H1 (cell line): ENCODE results near the gene ZNF691. TPM values are rescaled to one million over a fixed set of nuclear protein-coding genes. Genes with fewer than 3 reads are reported as not detected.

Experiments used
- CTCF ChIA-PET: fragments of 300-600 bp; sonication (Branson Sonifier 250); formaldehyde crosslinking; loops from one replicate; lab custom pipeline; 2021; ENCODE audit not compliant: partially characterized antibody; lab: Charles Lee
- POLR2A ChIA-PET: fragments of 300-600 bp; sonication (Branson Sonifier 250); formaldehyde crosslinking; loops from one replicate; lab custom pipeline; 2021; ENCODE audit warnings: inconsistent platforms; ENCODE audit not compliant: partially characterized antibody; lab: Charles Lee
- DNase-seq, 2 experiments: peaks; one replicate each; pipeline versions ENCODE4 v3.0.0 to v3.0.0-alpha.2; 2010 to 2022; ENCODE audit warnings: low spot score in 2 of 2, low read depth in 1 of 2, mixed read lengths in 1 of 2
- FAIRE-seq: peaks from 2 replicates; lab custom pipeline; 2011; peaks lifted over from hg19 to GRCh38; lab: Jason Lieb, UNC
- H2AFZ ChIP-seq: 2 replicates; pipeline ENCODE4 v1.8.1; 2012; ENCODE audit warnings: low read length, inconsistent platforms
- H2AK5ac ChIP-seq: 2 replicates; pipeline ENCODE4 v1.6.1; 2013; ENCODE audit warnings: low read depth, low read length
- H2BK120ac ChIP-seq: replicated peaks from 2 replicates; pipeline ENCODE3; 2013; ENCODE audit warnings: low read depth, low read length, inconsistent platforms
- H2BK12ac ChIP-seq: 2 replicates; pipeline ENCODE4 v1.6.1; 2013; ENCODE audit warnings: low read depth, low read length
- H2BK15ac ChIP-seq: 2 replicates; pipeline ENCODE4 v1.6.1; 2013; ENCODE audit warnings: low read length
- H2BK20ac ChIP-seq: 2 replicates; pipeline ENCODE4 v1.6.1; 2013; ENCODE audit warnings: low read length
- H2BK5ac ChIP-seq: 2 replicates; pipeline ENCODE4 v1.6.1; 2013; ENCODE audit warnings: low read depth, low read length
- H3K14ac ChIP-seq: 2 replicates; pipeline ENCODE4 v1.6.1; 2013; ENCODE audit warnings: inconsistent platforms; ENCODE audit not compliant: insufficient read length
- H3K18ac ChIP-seq: 2 replicates; pipeline ENCODE4 v1.6.1; 2013; ENCODE audit warnings: low read length; ENCODE audit errors: extremely low read depth
- H3K23ac ChIP-seq: 2 replicates; pipeline ENCODE4 v1.6.1; 2013; ENCODE audit warnings: inconsistent platforms; ENCODE audit not compliant: insufficient read length
- H3K23me2 ChIP-seq: 2 replicates; pipeline ENCODE4 v1.6.1; 2013; ENCODE audit warnings: low read depth, low read length
- H3K27ac ChIP-seq: 2 replicates; pipeline ENCODE4 v1.6.1; 2011; ENCODE audit warnings: low read depth, low read length, inconsistent platforms
- H3K27me3 ChIP-seq, 4 experiments: replicated peaks in 1 of 4; 1 replicate in 1 of 4; 2 replicates in 3 of 4; pipeline versions ENCODE4 v1.6.1 to v1.8.1; 2011 to 2013; ENCODE audit warnings: low read length in 3 of 4, mild to moderate bottlenecking in 3 of 4, inconsistent platforms in 2 of 4, mixed read lengths in 2 of 4, moderate library complexity in 1 of 4; ENCODE audit not compliant: control insufficient read depth in 3 of 4, insufficient read depth in 3 of 4; ENCODE audit errors: extremely low read depth in 1 of 4
- H3K36me3 ChIP-seq, 4 experiments: 2 replicates each; pipeline versions ENCODE4 v1.6.1 to v1.8.1; 2011 to 2013; ENCODE audit warnings: mild to moderate bottlenecking in 4 of 4, low read length in 3 of 4, moderate library complexity in 2 of 4, control low read depth in 1 of 4, inconsistent platforms in 1 of 4; ENCODE audit not compliant: insufficient read depth in 4 of 4, control insufficient read depth in 2 of 4
- H3K4ac ChIP-seq: replicated peaks from 2 replicates; pipeline ENCODE3; 2013; ENCODE audit warnings: low read length, low read depth, mixed read lengths, inconsistent platforms; ENCODE audit not compliant: insufficient read length
- H3K4me1 ChIP-seq, 4 experiments: replicated peaks in 1 of 4; 1 replicate in 1 of 4; 2 replicates in 3 of 4; pipeline versions ENCODE4 v1.6.1 to v1.8.1; 2011 to 2013; ENCODE audit warnings: low read length in 3 of 4, inconsistent platforms in 2 of 4, mixed read lengths in 1 of 4; ENCODE audit not compliant: insufficient read depth in 4 of 4, control insufficient read depth in 3 of 4
- H3K4me2 ChIP-seq, 2 experiments: 2 replicates each; pipeline versions ENCODE4 v1.6.1 to v1.8.1; 2011 to 2013; ENCODE audit warnings: low read depth in 2 of 2, low read length in 2 of 2, control low read depth in 1 of 2, inconsistent platforms in 1 of 2, mild to moderate bottlenecking in 1 of 2; ENCODE audit not compliant: insufficient read depth in 1 of 2
- H3K4me3 ChIP-seq, 4 experiments: fragments of 200-600, 300-600 bp in 1 of 4; sonication (generic), shearing (Covaris generic), sonication (Bioruptor Twin) in 1 of 4; 2 replicates each; pipeline versions ENCODE4 v1.5.1 to v1.8.1; 2011 to 2016; ENCODE audit warnings: low read length in 4 of 4, low read depth in 3 of 4, control low read depth in 2 of 4, inconsistent platforms in 2 of 4, mild to moderate bottlenecking in 2 of 4, mixed read lengths in 1 of 4, moderate library complexity in 1 of 4; ENCODE audit not compliant: insufficient read depth in 2 of 4; ENCODE audit errors: extremely low read depth in 1 of 4
- H3K56ac ChIP-seq: replicated peaks from 2 replicates; pipeline ENCODE3; 2013; ENCODE audit warnings: low read depth, mild to moderate bottlenecking, mixed read lengths, low read length, inconsistent platforms; ENCODE audit not compliant: insufficient read length
- H3K79me1 ChIP-seq: 2 replicates; pipeline ENCODE4 v1.6.1; 2013; ENCODE audit warnings: low read depth, low read length, control low read depth
- H3K79me2 ChIP-seq, 2 experiments: 2 replicates each; pipeline versions ENCODE4 v1.6.1 to v1.8.1; 2012 to 2013; ENCODE audit warnings: low read length in 2 of 2, mild to moderate bottlenecking in 2 of 2, inconsistent platforms in 1 of 2; ENCODE audit not compliant: insufficient read depth in 2 of 2, control insufficient read depth in 1 of 2
- H3K9ac ChIP-seq, 4 experiments: replicated peaks in 1 of 4; 1 replicate in 1 of 4; 2 replicates in 3 of 4; pipeline versions ENCODE4 v1.6.1 to v1.8.1; 2011 to 2013; ENCODE audit warnings: low read depth in 3 of 4, low read length in 3 of 4, control low read depth in 2 of 4, mild to moderate bottlenecking in 2 of 4, moderate library complexity in 2 of 4, inconsistent platforms in 1 of 4; ENCODE audit errors: extremely low read depth in 1 of 4
- H3K9me3 ChIP-seq, 2 experiments: 2 replicates each; pipeline versions ENCODE4 v1.6.1 to v1.8.1; 2012 to 2013; ENCODE audit warnings: mild to moderate bottlenecking in 2 of 2, moderate library complexity in 2 of 2, control low read depth in 1 of 2, inconsistent platforms in 1 of 2, low read depth in 1 of 2, low read length in 1 of 2, mixed read lengths in 1 of 2; ENCODE audit not compliant: insufficient read depth in 2 of 2
- H4K20me1 ChIP-seq, 2 experiments: replicated peaks in 1 of 2; 2 replicates each; pipeline versions ENCODE3 to v1.8.1; 2011 to 2013; ENCODE audit warnings: inconsistent platforms in 2 of 2, low read length in 2 of 2, mild to moderate bottlenecking in 1 of 2; ENCODE audit not compliant: insufficient read depth in 2 of 2, control insufficient read depth in 1 of 2
- H4K5ac ChIP-seq: 2 replicates; pipeline ENCODE4 v1.6.1; 2013; ENCODE audit warnings: low read length, low read depth, mixed read lengths, inconsistent platforms; ENCODE audit not compliant: insufficient read length
- H4K8ac ChIP-seq: 2 replicates; pipeline ENCODE4 v1.8.0; 2013; ENCODE audit warnings: mild to moderate bottlenecking, moderate library complexity, low read length, inconsistent platforms; ENCODE audit not compliant: insufficient read depth; ENCODE audit errors: extremely low read depth
- H4K91ac ChIP-seq: replicated peaks from 2 replicates; pipeline ENCODE3; 2013; ENCODE audit warnings: low read length, mixed read lengths, inconsistent platforms; ENCODE audit not compliant: insufficient read length
- CHD1 ChIP-seq: IDR thresholded peaks from 2 replicates; pipeline ENCODE4 v1.6.1; 2012; ENCODE audit warnings: low read depth, low read length, improper control_type of control experiment
- CHD2 ChIP-seq: IDR thresholded peaks from 2 replicates; pipeline ENCODE4 v1.6.1; 2012; ENCODE audit warnings: low read length, improper control_type of control experiment
- CREB1 ChIP-seq: IDR thresholded peaks from 2 replicates; pipeline ENCODE4 v1.6.1; 2012; ENCODE audit warnings: inconsistent platforms
- GABPA ChIP-seq: IDR thresholded peaks from 2 replicates; pipeline ENCODE4 v1.6.1; 2011; ENCODE audit warnings: mild to moderate bottlenecking, low read length, moderate library complexity, borderline replicate concordance; ENCODE audit not compliant: insufficient read depth
- HDAC6 ChIP-seq: IDR thresholded peaks from one replicate; pipeline ENCODE4 v1.7.1; 2012; ENCODE audit warnings: low read depth, mild to moderate bottlenecking, inconsistent platforms, low read length, moderate library complexity
- KDM4A ChIP-seq: IDR thresholded peaks from one replicate; pipeline ENCODE4 v1.7.1; 2012; ENCODE audit warnings: low read depth, mild to moderate bottlenecking, moderate library complexity, low read length, inconsistent platforms; ENCODE audit not compliant: severe bottlenecking
- NRF1 ChIP-seq: IDR thresholded peaks from 2 replicates; pipeline ENCODE4 v1.6.1; 2011; ENCODE audit warnings: mild to moderate bottlenecking, low read depth, low read length, improper control_type of control experiment
- PHF8 ChIP-seq: fragments of 200-600 bp; sonication (generic); conservative IDR thresholded peaks from 2 replicates; pipeline ENCODE4 v1.7.1; 2012; ENCODE audit warnings: low read depth, mild to moderate bottlenecking, inconsistent platforms, low read length, moderate library complexity
- RBBP5 ChIP-seq: IDR thresholded peaks from 2 replicates; pipeline ENCODE4 v1.7.1; 2012; ENCODE audit warnings: low read depth, mild to moderate bottlenecking, inconsistent platforms, low read length, moderate library complexity, borderline replicate concordance
- RFX5 ChIP-seq: IDR thresholded peaks from 2 replicates; pipeline ENCODE4 v1.6.1; 2011; ENCODE audit warnings: low read depth, low read length, improper control_type of control experiment, borderline replicate concordance
- RXRA ChIP-seq: IDR thresholded peaks from 2 replicates; pipeline ENCODE4 v1.6.1; 2011; ENCODE audit warnings: low read depth, mild to moderate bottlenecking, low read length, moderate library complexity; ENCODE audit not compliant: insufficient read depth
- SIX5 ChIP-seq: IDR thresholded peaks from 2 replicates; pipeline ENCODE4 v1.6.1; 2011; ENCODE audit warnings: mild to moderate bottlenecking, low read depth, low read length
- SP2 ChIP-seq: IDR thresholded peaks from 2 replicates; pipeline ENCODE4 v1.6.1; 2012; ENCODE audit warnings: mild to moderate bottlenecking, low read length, inconsistent platforms
- polyA plus RNA-seq, 7 experiments: library from polyadenylated mRNA; depleted of rRNA in 3 of 7; stranded (reverse) in 5 of 7; unstranded in 2 of 7; fragments of >200 nt in 5 of 7; fragments of 200-250 nt in 2 of 7; gene quantifications; 1 replicate in 5 of 7; 2 replicates in 1 of 7; 4 replicates in 1 of 7; pipeline versions ENCODE4 v1.2.1 to v1.2.3, GENCODE V29; 2011 to 2013; ENCODE audit warnings: missing spikeins in 2 of 7, mixed read lengths in 2 of 7
- total RNA-seq: library from RNA; stranded (reverse); fragmentation: NEBNext Ultra II Directional; extraction: Animal tissue kit (Norgen Biotek cat#: 25700); gene quantifications from 2 replicates; pipeline ENCODE4 v1.2.1, GENCODE V29; 2021
- TF ChIP-seq, protein P1 (sequence below): IDR thresholded peaks from 2 replicates; pipeline ENCODE4 v1.6.1; 2011; ENCODE audit warnings: low read depth, mild to moderate bottlenecking, low read length; ENCODE audit not compliant: insufficient read depth
- TF ChIP-seq, protein P2 (sequence below): IDR thresholded peaks from 2 replicates; pipeline ENCODE4 v1.6.1; 2012; ENCODE audit warnings: inconsistent platforms

The ZNF691 gene
- total and polyA plus RNA-seq, 2 of the 8 experiments (the other 6 are each of a cell fraction or from before 2014, with no cell fraction given), result 19.5 TPM

DNA sequence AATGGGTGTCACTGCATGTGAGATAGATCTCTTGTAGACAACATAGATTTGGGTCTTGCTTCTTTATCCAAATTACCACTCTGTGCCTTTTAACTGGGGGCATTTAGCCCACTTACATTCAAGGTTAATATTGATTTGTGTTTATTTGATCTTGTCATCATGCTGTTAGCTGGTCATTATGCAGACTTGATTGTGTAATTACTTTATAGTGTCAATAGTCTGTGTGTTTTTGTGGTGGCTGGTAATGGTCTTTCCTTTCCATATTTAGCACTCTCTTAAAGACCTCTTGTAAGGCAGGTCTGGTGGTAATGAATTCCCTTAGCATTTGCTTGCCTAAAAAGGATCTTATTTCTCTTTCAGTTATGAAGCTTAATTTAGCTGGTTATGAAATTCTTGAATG is 29.6 kb downstream of the ZNF691 start:
- POLR2A ChIA-PET, result no interaction called here
- FAIRE-seq (no peak), DNase-seq (no peak)
- Histone ChIP-seq H2BK20ac (no peak overlapping the region), H2BK12ac (no peak overlapping the region), H4K20me1 (no peaks in the 10 kb centered on the region), H3K56ac (no peak overlapping the region), H3K79me1 (no peaks in the 10 kb centered on the region), H3K4me2 (no peak overlapping the region), H3K9me3 (peaks cover 0 to 3% of the 10 kb centered on the region in 2 experiments; a peak in 1 of 4 replicates), H2BK5ac (no peak overlapping the region), H2BK120ac (no peak overlapping the region), H2AFZ (no peak overlapping the region), H3K27me3 (no peaks in the 10 kb centered on the region), H2BK15ac (no peak overlapping the region), H3K4me1 (peaks cover 0 to 3% (median under 1%) of the 10 kb centered on the region in 4 experiments; a peak in 3 of 7 replicates), H3K36me3 (no peaks in the 10 kb centered on the region), H4K8ac (no peak overlapping the region), H3K4ac (no peak overlapping the region), H2AK5ac (no peak overlapping the region), H4K5ac (no peak overlapping the region), H3K23ac (no peak overlapping the region), H4K91ac (no peak overlapping the region), H3K27ac (no peak overlapping the region), H3K14ac (no peak overlapping the region), H3K79me2 (no peaks in the 10 kb centered on the region), H3K4me3 (no peak overlapping the region), H3K23me2 (no peaks in the 10 kb centered on the region; the same call in 1 of the 2 replicates), H3K9ac (no peak overlapping the region), H3K18ac (no peak overlapping the region)
- CTCF ChIA-PET, result interaction anchor here (0.6 to 0.9 kb wide), 2 partner anchors 98 to 122 kb away, joined by 3 read pairs; no protein-coding TSS in a partner anchor
- TF ChIP-seq KDM4A (no peak), CREB1 (no peak), NRF1 (no peak), SIX5 (no peak), RXRA (no peak), PHF8 (no peak), RBBP5 (no peak), CHD1 (no peak), SP2 (no peak), CHD2 (no peak), RFX5 (no peak), GABPA (no peak), HDAC6 (no peak)
- TF ChIP-seq, protein P1, sequence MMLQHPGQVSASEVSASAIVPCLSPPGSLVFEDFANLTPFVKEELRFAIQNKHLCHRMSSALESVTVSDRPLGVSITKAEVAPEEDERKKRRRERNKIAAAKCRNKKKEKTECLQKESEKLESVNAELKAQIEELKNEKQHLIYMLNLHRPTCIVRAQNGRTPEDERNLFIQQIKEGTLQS, result no peak
- TF ChIP-seq, protein P2, sequence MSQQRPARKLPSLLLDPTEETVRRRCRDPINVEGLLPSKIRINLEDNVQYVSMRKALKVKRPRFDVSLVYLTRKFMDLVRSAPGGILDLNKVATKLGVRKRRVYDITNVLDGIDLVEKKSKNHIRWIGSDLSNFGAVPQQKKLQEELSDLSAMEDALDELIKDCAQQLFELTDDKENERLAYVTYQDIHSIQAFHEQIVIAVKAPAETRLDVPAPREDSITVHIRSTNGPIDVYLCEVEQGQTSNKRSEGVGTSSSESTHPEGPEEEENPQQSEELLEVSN, result no peak
